ENCODE measurements around the gene KRTAP2-4. TPM values are rescaled to one million over a fixed set of nuclear protein-coding genes. Genes with fewer than 3 reads are reported as not detected.
"Not testable (repeated sequence)": the region's sequence is repeated elsewhere in the genome, so short reads cannot be mapped to it uniquely, and the experiment has no call there.

KRTAP2-4 gene
- total RNA-seq, 1 experiment from 2014 or later = not detected

GRCh38 chr17:41054556-41054955 lies 11.1 kb downstream of the KRTAP2-4 start:
- not testable (repeated sequence) for H2AFZ ChIP-seq (ENCODE audit: low read length); H4K5ac ChIP-seq (ENCODE audit: insufficient read length, low read depth, low read length); H3K27me3 Mint-ChIP-seq (ENCODE audit: low read depth); H4K91ac ChIP-seq (ENCODE audit: insufficient read length, low read depth, low read length); H3K4me1 ChIP-seq (ENCODE audit: insufficient read depth, low read length); H3T11ph ChIP-seq (ENCODE audit: low read length); H3K9me3 Mint-ChIP-seq; H3K9me3 ChIP-seq (ENCODE audit: control insufficient read depth, low read depth, low read length); H4K8ac ChIP-seq (replicated peaks; ENCODE audit: insufficient read length, low read depth, low read length); H4K20me1 ChIP-seq (ENCODE audit: control insufficient read depth, insufficient read depth, insufficient read length); H3K79me2 ChIP-seq (ENCODE audit: insufficient read depth, low read length); H3K27ac Mint-ChIP-seq; H3K4me3 Mint-ChIP-seq; H3K9ac ChIP-seq (ENCODE audit: extremely low read depth, insufficient read length, low read length); H3K23me2 ChIP-seq (ENCODE audit: insufficient read length, low read depth, low read length, poor library complexity, severe bottlenecking); H3K36me3 Mint-ChIP-seq (ENCODE audit: insufficient read depth in 1 of 3, low read depth in 3 of 3); H2BK5ac ChIP-seq (ENCODE audit: insufficient read length, low read length); H2AK5ac ChIP-seq (ENCODE audit: insufficient read length, low read length); H3K27me3 ChIP-seq (ENCODE audit: insufficient read depth, low read length); H3K79me1 ChIP-seq (ENCODE audit: insufficient read depth, low read depth, low read length, poor library complexity, severe bottlenecking); H3K4me2 ChIP-seq (ENCODE audit: insufficient read depth, insufficient read length, low read length); H2BK12ac ChIP-seq (ENCODE audit: insufficient read length, low read depth, low read length); H3K4ac ChIP-seq (ENCODE audit: low read depth, low read length); H3K27ac ChIP-seq (ENCODE audit: insufficient read length, low read depth, low read length); H3K18ac ChIP-seq (ENCODE audit: insufficient read length, low read depth, low read length); H2BK15ac ChIP-seq (ENCODE audit: low read depth, low read length); H2BK20ac ChIP-seq (ENCODE audit: low read depth, low read length, poor library complexity, severe bottlenecking); H3K23ac ChIP-seq (ENCODE audit: insufficient read length, low read depth, low read length); H2BK120ac ChIP-seq (ENCODE audit: low read depth, low read length, poor library complexity, severe bottlenecking); H3K56ac ChIP-seq (ENCODE audit: insufficient read length, low read depth, low read length); H3K14ac ChIP-seq (ENCODE audit: insufficient read depth, low read length); DNase-seq
- WGBS (ENCODE audit: extremely low coverage, insufficient read length, low lambda C conversion rate) = no CpG with 5 or more reads among the region's 9 CpGs
- H3K4me1 Mint-ChIP-seq = peaks cover 13 to 14% of the 10 kb centered on the region in 2 experiments
